ENCODE results near the gene DNAJA1.
"Not testable (repeated sequence)": the region's sequence is repeated elsewhere in the genome, so short reads cannot be mapped to it uniquely, and the experiment has no call there.

The DNAJA1 gene

DNA sequence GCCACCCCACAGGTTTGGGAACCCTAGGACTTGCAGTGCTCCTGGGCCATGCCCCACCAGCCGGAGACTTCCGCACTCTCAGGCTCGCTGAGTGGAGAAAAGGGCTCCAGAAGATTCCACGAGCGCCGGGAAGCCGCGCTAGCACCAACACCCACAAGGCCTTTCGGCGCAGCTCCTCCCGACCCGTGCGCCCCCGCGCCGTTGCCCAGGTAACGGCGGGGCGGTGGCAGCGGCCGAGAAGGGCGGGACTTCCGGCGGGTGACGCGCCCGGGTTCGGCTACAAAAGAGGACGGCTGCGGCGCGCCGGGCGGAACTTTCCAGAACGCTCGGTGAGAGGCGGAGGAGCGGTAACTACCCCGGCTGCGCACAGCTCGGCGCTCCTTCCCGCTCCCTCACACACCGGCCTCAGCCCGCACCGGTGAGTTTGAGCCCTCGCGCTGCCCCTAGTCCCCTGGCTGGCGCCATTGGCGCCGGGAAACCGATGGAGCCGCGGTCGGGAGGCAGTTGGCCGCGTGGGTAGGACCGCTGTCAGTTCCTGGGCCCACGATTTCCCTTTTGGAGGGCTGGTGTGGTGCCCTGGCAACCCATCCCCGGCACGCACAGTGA, at the start of gene DNAJA1:
Gene DNAJA1 (plus strand): TSS at position 308 of the 606 bp plus-strand sequence. CDS start 1,212 bp downstream, outside the sequence.
- DNase-seq (ENCODE audit: low spot score): peak; percentile 96

- DNase-seq (ENCODE audit: low spot score): no peak
Measured at GRCh38 chr9:32978051-32978450, 47.0 kb upstream of the DNAJA1 start.

DNA sequence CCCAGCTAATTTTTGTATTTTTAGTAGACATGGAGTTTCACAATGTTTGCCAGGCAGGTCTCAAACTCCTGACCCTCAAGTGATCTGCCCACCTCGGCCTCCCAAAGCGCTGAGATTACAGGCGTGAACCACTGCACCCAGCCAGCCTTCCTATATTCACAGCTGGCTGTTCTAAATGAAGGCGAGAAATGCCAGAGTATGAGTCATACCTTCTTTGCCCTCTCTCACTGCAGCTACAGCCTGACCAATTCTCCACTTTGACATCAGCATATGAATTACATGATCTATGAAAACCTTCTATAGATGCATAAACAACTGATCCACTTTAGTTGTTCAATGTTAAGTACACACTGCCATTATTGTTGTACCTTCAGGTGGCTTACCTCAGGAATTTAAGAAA, 38.1 kb upstream of the DNAJA1 start:
- DNase-seq (ENCODE audit: low spot score): no peak

DNA sequence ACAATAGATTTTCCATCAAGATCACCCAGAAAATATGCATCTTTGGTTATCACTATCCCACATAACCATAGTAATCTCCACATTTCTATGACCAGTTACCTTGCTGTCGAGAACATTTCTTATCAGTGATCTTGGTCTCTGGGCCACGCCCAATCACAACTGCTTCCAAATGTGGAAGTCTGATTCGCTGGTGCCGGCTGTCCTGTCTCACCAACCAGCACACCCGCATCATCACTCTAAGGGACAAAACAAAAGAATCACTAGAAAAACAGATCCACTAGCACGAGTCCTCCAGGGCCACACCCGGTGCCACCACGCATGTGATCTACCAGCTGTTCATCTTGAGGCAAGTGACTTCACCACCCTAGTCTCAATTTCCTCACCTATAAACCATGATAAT, 35.4 kb upstream of the DNAJA1 start:
- DNase-seq (ENCODE audit: low spot score): peak; percentile 18

DNA sequence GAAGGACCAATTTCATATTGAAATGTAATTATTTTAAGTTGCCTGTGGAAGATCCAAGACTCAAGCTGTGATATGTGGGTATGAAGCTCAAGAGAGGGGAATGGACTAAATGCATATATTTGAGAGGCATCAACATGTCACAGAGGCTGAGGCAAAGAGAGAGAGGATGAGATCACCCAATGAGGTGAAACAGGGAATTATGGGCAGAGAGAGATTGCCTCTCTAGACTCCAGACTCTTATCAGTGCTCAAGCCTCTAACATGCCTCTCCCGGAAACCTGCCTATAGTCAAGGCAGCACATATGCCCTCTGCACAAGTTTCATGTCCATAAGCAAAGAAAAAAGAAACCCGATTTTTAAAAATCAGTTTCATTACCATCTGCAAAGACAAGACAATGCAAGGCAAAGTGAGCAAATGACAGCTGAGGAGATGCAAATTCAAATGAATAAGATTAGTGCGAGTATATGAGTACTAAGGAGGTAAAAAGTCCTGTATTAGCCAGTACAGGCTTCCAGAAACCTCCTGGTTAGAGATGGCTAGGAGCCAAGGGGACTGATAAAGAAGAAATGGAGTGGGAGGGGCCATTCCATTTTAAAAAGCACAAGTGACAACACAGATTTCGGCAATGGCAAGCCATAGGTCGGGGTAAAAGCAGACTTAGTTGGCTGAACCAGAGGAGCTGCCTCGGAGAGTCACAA, 33.0 kb upstream of the DNAJA1 start:
- peak; percentile 41 for DNase-seq (ENCODE audit: low spot score)

- no peak for DNase-seq (ENCODE audit: low spot score)
Measured at GRCh38 chr9:32992595-32993238, 32.4 kb upstream of the DNAJA1 start.

- DNase-seq (ENCODE audit: low spot score): not testable (repeated sequence)
Measured at GRCh38 chr9:33000682-33001055, 24.4 kb upstream of the DNAJA1 start.

DNA sequence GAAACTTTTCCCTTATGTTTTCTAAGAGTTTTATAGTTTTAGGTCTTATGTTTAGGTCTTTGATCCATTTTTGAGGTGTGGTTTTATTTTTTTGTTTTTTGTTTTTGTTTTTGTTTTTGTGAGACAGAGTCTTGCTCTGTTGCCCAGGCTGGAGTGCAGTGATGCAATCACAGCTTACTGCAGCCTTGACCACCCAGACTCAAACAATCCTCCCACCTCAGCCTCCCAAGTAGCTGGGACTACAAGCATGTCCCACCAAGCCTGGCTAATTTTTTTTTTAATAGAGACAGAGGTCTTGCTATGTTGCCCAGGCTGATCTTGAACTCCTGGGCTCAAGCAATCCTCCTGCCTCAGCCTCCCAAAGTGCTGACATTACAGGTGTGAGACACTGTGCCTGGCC, 19.7 kb upstream of the DNAJA1 start:
- DNase-seq (ENCODE audit: low spot score): not testable (repeated sequence)

- no peak for DNase-seq (ENCODE audit: low spot score)
Measured at GRCh38 chr9:33007755-33008154, 17.3 kb upstream of the DNAJA1 start.

DNA sequence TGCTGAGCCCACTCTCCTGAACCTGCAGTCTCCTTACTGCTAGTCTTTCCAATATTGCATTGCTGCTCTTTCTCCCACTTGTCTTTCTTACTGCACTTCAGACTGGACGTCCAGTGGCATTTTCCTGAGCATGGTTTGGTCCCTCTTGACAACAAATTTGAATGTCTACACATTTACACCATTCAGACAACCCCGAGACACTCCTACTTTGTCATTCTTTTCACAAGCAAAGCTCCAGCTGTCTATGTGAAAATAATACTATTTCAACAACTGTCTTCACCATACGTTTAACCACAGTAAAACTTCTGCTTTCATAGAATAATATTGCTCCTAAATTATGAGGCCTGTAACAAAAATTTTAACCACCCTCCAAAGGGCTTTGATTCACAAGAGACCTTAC, 13.2 kb upstream of the DNAJA1 start:
- no peak for DNase-seq (ENCODE audit: low spot score)

- DNase-seq (ENCODE audit: low spot score): no peak
Measured at GRCh38 chr9:33012328-33013069, 12.6 kb upstream of the DNAJA1 start.

DNA sequence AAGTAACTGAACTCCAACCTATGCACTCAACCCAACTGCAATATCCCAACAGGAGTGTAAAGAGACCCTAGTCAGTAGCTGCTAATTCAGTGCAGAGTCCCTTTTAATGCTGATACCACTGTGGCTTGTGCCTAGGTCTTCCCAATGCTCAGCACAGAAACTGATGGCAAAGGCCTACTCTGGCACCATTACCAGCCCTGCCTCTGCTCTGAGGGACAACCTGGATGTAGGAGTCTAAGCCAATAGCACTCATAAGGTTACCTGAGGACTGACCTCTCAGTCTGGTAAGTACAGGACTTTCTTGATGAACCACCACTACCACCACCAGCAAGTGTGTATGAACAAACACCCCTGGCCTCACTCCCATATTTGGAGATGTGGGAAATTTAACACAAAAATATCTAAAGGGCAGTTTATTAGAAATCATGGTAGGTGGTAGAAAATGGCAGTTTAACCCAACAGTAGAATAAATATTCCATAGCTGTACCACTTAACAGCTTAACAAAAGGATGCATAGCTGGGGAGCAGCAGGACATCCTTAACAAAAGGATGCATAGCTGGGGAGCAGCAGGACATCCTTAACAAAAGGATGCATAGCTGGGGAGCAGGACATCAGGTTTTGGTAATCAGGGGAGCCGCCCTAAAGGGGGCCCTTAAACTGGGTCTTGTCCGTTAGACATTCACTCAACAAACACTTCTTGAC, 11.0 kb upstream of the DNAJA1 start:
- no peak for DNase-seq (ENCODE audit: low spot score)

DNA sequence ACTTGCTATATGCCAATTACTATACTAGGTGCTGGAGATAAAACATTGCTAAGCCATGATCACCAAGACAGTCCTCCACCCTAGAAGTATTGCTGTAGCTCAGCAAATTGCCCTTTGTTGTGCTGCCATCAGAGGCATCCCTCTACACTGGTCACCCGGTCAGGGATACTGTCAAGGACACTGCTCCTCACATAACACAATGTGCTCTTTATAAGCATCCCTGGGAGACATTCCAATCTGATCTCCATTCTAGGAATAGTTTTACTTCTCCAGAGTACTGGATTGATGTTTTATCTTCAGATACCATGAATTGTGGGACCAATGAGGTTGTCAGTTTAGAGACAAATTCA, 10.4 kb upstream of the DNAJA1 start:
- no peak for DNase-seq (ENCODE audit: low spot score)

DNA sequence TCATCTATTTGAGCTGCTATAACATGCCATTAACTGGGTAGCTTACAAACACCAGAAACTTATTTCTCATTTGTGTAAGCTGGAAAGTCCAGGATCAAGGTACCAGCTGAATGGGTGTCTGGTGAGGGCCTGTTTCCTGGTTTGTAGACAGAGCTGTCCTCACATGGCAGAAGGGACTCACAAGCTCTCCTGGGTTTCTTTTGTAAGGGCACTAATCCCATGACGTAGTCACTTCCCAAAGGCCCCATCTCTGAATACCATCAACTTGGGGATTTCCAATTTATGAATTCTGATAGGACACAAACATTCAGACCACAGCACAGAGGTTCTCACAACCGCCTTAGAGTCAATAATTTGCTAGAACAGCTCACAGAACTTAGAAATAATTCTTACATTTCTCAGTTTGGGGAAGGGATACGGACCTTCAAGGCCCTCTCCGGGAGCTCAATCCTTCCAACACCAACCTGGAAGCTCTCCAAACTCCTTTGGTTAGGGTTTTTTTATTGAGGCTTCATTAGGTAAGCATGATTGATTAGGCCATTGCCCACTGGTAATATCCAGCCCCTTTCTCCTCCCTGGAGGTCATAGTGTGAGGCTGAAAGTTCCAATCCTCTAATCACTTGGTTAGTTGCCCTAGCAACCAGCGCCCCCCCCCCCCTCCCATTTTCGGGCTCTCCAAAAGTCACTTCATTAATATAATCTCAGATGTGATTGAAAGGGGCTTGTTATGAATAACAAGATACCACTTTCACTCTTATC, 7.6 kb upstream of the DNAJA1 start:
- DNase-seq (ENCODE audit: low spot score): no peak

DNA sequence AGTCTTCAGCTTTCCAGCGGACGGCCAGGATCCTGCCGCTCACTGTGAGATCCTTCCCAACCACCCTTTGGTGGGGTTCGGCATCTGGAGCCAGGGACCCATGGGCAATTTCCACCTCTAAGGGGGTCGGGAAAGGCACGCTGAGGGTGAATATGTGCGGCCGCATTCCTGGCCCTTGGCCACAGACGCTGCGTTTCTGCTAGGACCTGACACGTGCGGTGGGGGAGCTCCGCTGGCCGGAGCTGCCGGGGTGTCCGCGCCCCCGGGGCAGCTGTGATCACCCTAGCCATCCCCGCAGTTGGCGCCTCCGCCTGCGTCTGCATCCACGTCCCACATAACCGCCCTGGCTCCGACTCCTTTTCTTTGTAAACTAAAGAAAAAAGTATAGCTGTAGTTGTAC, 5.3 kb upstream of the DNAJA1 start:
- no peak for DNase-seq (ENCODE audit: low spot score)

DNA sequence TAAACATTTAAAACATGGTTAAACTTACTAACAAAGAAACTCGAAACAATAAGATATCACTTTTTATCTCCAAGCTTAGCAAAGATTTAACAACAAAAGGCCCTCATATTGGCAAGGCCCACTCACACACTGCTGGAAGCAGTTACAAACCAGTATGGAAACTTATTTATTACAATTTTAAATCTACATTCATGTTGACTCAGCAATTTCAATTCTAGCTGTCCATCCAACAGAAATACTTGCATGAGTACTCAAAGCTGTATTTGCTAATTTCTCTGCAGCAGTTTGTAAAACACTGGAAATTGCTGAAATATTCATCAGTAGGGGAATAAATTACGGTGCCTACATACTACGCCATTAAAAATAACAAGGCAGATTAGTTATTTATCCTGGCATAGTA, 2.8 kb upstream of the DNAJA1 start:
- no peak for DNase-seq (ENCODE audit: low spot score)

GRCh38 chr9:33022755-33023154, 2.3 kb upstream of the DNAJA1 start:
- no peak for DNase-seq (ENCODE audit: low spot score)

DNA sequence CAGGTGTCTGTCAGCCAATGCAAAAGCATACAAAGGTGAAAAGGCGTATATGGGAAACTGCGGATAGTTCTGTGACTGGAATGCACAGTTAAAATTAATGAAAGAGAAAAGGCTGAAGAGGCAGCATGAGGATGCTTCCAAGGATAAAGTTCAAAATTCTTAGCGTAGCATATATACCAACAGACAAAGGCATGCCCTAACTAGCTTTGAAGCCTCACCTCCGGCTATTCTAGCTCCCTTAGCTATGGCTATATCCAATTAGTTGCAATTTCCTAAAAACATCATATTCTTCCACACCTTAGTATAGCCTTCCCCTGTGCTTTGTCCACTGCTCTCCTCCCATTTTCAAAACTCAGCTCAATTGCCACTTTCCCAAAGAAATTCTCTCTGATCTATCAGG, 1.4 kb upstream of the DNAJA1 start:
- DNase-seq (ENCODE audit: low spot score): no peak

DNA sequence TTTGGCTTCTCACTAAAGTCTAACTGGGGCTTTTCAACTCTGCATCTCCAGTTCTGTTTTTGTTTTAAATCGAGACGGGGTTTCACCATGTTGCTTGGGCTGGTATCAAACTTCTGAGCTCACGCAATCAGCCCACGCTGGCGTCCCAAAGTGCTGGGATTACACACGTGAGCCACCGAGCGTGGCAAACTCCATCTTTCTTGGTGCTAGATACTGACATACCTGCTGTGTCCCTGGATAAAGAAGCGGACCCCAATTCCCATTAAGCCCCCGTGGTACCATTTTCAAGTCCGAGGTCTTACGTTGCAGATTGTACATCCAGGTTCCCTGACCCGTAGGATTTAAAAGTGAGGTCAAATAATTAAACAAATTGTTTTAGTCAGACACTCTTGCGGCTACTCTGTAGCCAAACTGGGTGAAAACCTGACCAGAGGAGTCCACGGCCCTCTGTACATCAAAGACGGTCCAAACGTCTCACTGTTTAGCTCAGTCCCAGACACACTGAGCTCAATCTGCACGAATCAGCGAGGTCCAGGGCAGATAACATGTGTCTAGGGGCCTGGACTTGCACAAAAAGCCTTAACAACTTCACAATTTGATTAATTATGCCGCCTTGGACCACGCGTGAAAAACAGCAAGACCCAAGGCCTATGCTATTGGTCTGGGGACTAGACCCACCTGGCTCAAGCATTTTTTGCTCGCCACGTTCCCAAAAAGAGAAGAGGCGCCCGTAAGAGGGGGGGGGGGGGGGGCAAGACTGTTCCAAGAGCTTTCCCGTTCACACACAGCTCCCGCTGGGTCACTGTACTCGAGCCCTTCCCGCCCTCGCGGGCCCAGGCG, 727 bp upstream of the DNAJA1 start:
- DNase-seq (ENCODE audit: low spot score): peak; percentile 45

GRCh38 chr9:33025572-33026342, 684 bp downstream of the DNAJA1 start:
- DNase-seq (ENCODE audit: low spot score): peak; percentile 42

All from hematopoietic multipotent progenitor cell treated with erythropoietin and hydrocortisone succinate and interleukin-3 and kit ligand, for 15 days (in vitro differentiated cells).